Activated CD4-positive, alpha-beta T cell treated with anti-CD3 and anti-CD28 coated beads, Interleukin-2, amount 10 ng/mL, durations not matched to agents 24 days and 14 days (primary cell): Measurements from ENCODE around the gene SLC6A11. TPM values are rescaled to one million over a fixed set of nuclear protein-coding genes. Genes with fewer than 3 reads are reported as not detected.

Source experiments
- DNase-seq: peaks from one replicate; pipeline ENCODE4 v3.0.0; 2022
- H3K27ac Mint-ChIP-seq: one replicate; pipeline ENCODE4 v1.8.0; 2022; ENCODE audit warnings: mild to moderate bottlenecking, mixed read lengths
- H3K27me3 Mint-ChIP-seq: one replicate; pipeline ENCODE4 v1.8.0; 2022; ENCODE audit warnings: mixed read lengths
- H3K36me3 Mint-ChIP-seq: one replicate; pipeline ENCODE4 v1.8.0; 2022; ENCODE audit warnings: low read depth, mild to moderate bottlenecking, mixed read lengths
- H3K4me1 Mint-ChIP-seq: one replicate; pipeline ENCODE4 v1.8.0; 2021; ENCODE audit warnings: mixed read lengths
- H3K4me3 Mint-ChIP-seq: one replicate; pipeline ENCODE4 v1.8.0; 2022; ENCODE audit warnings: mild to moderate bottlenecking, moderate library complexity, mixed read lengths
- H3K9me3 Mint-ChIP-seq: one replicate; pipeline ENCODE4 v1.8.0; 2021; ENCODE audit warnings: mixed read lengths
- intact Hi-C: fragments of 100-400 bp; cut with micrococcal nuclease; formaldehyde crosslinking; loops from one replicate; pipeline ENCODE4 v1.15.1; 2023
- total RNA-seq: library from RNA; stranded (reverse); gene quantifications from 2 replicates; pipeline ENCODE4 v1.2.3, GENCODE V29; 2022

Gene SLC6A11
- total RNA-seq, 1 donor from 2014 or later: not detected

DNA sequence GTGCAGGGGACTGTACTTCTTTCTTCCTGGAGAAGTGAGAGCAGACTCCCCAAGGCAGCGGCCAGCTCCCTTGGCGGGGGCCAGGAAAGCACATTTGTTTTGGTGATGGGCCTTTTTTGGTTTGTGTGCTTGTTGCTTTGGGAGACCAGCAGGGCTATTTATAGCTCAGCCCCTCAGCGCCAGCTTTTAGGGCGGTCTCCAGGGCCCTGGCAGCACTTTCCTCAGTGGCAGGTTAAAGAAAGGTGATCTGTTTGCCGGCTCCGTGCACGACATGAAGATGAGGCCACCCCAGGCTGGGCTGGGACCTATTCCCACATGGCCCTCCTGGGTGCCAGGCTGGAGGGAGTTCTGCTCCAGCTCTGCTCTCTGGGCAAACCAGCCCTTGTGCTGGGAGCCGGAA is 21.8 kb downstream of the SLC6A11 start:
- Mint-ChIP-seq H3K27me3 (peaks cover 5% of the 10 kb centered on the region), H3K36me3 (no peaks in the 10 kb centered on the region), H3K27ac (no peak overlapping the region), H3K4me3 (no peak overlapping the region), H3K9me3 (no peaks in the 10 kb centered on the region), H3K4me1 (no peaks in the 10 kb centered on the region)
- intact Hi-C loops: no loop called here
- DNase-seq: no peak

- no peaks in the 10 kb centered on the region for H3K9me3 Mint-ChIP-seq
- no peaks in the 10 kb centered on the region for H3K4me1 Mint-ChIP-seq
- intact Hi-C loops: no loop called here
- H3K4me3 Mint-ChIP-seq: no peak overlapping the region
- no peak for DNase-seq
- no peaks in the 10 kb centered on the region for H3K36me3 Mint-ChIP-seq
- peaks cover 2% of the 10 kb centered on the region for H3K27me3 Mint-ChIP-seq
- no peak overlapping the region for H3K27ac Mint-ChIP-seq
Measured at GRCh38 chr3:10839167-10839566, 23.1 kb downstream of the SLC6A11 start.

DNA sequence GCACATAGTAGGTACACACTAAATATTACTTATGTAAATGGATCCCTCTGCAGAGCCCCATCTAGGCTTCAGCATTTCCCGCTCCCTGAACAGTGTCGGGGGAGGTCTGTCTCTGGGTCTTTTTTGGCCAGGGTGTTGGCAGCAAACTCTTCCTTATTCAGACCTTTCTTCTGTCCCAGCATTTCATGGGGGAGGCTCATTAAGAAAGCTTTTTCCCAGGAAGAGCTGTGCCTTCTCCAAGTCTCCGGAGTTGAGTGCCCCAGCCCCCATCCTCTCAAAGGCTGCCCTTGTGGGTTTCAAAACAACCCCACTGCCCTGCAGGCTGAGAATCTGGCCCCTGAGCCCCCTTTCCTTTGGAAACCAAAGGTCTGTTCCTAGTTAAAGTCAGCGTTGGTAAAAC is 25.1 kb downstream of the SLC6A11 start:
- Mint-ChIP-seq H3K27ac (no peak overlapping the region), H3K4me1 (no peaks in the 10 kb centered on the region), H3K27me3 (no peaks in the 10 kb centered on the region), H3K36me3 (no peaks in the 10 kb centered on the region), H3K4me3 (no peak overlapping the region), H3K9me3 (no peaks in the 10 kb centered on the region)
- intact Hi-C loops: no loop called here
- DNase-seq: no peak

- intact Hi-C loops: no loop called here
- no peak for DNase-seq
- no peaks in the 10 kb centered on the region for H3K9me3 Mint-ChIP-seq
- H3K36me3 Mint-ChIP-seq: no peaks in the 10 kb centered on the region
- no peaks in the 10 kb centered on the region for H3K27me3 Mint-ChIP-seq
- no peak overlapping the region for H3K4me3 Mint-ChIP-seq
- no peak overlapping the region for H3K27ac Mint-ChIP-seq
- H3K4me1 Mint-ChIP-seq: no peaks in the 10 kb centered on the region
Measured at GRCh38 chr3:10843378-10843777, 27.4 kb downstream of the SLC6A11 start.

DNA sequence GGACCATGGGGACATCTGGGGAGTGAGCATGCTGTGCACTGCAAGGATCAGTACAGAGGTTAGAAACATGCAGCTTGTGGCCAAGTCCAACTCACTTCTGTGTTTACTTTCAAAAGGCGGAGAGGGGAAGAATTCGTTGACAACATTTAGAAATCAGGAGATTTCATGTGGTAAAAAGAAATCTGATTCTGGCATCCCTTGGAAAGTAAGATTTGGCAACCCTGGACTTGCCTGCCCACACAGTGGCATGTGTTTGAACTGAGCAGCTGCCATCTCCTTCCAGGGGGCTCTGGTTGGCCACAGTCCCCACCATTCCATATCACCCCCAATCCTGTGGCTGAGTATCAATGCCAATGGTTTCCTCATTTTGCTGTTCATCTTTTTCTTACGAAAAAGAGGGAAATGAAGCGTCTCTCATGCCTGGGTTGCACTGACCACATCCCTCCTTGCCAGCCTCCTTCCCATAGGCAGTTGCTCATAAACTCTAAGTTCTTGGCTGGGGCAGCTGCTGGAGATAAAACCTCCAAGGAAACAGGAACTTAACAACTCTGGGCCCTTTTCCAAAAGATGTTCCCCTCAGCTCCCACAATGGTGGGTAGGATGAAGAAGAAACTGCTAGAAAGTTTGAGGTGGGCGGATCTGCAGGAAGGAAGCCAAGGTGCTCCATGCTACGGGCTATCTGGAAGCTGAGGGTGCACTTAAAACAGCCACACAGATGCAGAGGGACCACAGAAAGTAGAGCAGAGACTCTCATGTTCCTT is 29.2 kb downstream of the SLC6A11 start:
- Mint-ChIP-seq H3K27me3 (no peaks in the 10 kb centered on the region), H3K4me1 (no peaks in the 10 kb centered on the region), H3K27ac (no peak overlapping the region), H3K36me3 (no peaks in the 10 kb centered on the region), H3K9me3 (no peaks in the 10 kb centered on the region), H3K4me3 (no peak overlapping the region)
- intact Hi-C loops: no loop called here
- no peak for DNase-seq

DNA sequence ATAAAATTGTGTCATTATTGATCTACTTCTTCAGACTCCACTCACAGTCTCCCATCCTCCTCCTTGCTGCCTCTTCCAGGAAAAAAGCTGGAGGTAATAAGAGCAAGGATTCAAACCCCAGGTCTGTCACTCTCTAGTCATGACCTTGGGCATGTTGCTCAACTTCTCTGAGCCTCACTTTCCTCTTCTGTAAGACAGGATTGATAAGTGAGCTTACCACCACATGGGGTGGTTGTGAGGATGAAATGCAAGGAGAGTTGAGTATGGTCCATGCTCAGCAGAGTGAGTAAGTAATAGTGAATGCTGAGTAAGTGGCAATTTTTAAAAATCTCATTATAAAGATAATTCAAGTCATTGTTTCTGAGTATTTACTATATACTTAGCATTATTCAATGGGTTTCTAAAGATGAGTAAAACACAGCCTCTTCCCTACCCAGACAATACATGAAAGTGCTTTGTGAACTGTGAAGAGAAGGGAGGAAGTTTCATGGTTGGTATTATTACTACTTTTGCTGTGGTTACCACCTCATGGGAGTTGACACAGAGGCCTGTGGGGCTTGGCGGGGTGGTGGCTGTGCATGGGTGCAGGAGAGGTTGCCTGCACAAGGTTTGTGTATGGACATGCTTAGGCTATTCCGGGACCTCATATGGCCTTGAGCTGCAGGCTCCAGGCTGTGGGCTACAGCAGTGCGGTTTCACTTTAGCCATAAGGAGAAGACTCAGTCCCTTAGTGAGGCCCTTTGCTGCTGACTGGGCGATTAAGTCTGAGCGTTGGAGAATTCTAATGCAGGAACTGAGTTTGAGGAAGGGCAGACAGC is 30.0 kb downstream of the SLC6A11 start:
- no peak overlapping the region for H3K4me3 Mint-ChIP-seq
- H3K9me3 Mint-ChIP-seq: no peaks in the 10 kb centered on the region
- intact Hi-C loops: no loop called here
- no peaks in the 10 kb centered on the region for H3K27me3 Mint-ChIP-seq
- no peaks in the 10 kb centered on the region for H3K36me3 Mint-ChIP-seq
- no peaks in the 10 kb centered on the region for H3K4me1 Mint-ChIP-seq
- H3K27ac Mint-ChIP-seq: no peak overlapping the region
- DNase-seq: no peak

GRCh38 chr3:10846657-10846975 is 30.6 kb downstream of the SLC6A11 start:
- H3K4me1 Mint-ChIP-seq: no peaks in the 10 kb centered on the region
- H3K4me3 Mint-ChIP-seq: no peak overlapping the region
- H3K27me3 Mint-ChIP-seq: no peaks in the 10 kb centered on the region
- no peak overlapping the region for H3K27ac Mint-ChIP-seq
- H3K36me3 Mint-ChIP-seq: no peaks in the 10 kb centered on the region
- no peak for DNase-seq
- intact Hi-C loops: no loop called here
- H3K9me3 Mint-ChIP-seq: no peaks in the 10 kb centered on the region

- intact Hi-C loops: no loop called here
- no peak for DNase-seq
- Mint-ChIP-seq H3K4me3 (no peak overlapping the region), H3K4me1 (no peaks in the 10 kb centered on the region), H3K27me3 (no peaks in the 10 kb centered on the region), H3K9me3 (no peaks in the 10 kb centered on the region), H3K27ac (no peak overlapping the region), H3K36me3 (no peaks in the 10 kb centered on the region)
Measured at GRCh38 chr3:10848261-10848660, 32.2 kb downstream of the SLC6A11 start.

DNA sequence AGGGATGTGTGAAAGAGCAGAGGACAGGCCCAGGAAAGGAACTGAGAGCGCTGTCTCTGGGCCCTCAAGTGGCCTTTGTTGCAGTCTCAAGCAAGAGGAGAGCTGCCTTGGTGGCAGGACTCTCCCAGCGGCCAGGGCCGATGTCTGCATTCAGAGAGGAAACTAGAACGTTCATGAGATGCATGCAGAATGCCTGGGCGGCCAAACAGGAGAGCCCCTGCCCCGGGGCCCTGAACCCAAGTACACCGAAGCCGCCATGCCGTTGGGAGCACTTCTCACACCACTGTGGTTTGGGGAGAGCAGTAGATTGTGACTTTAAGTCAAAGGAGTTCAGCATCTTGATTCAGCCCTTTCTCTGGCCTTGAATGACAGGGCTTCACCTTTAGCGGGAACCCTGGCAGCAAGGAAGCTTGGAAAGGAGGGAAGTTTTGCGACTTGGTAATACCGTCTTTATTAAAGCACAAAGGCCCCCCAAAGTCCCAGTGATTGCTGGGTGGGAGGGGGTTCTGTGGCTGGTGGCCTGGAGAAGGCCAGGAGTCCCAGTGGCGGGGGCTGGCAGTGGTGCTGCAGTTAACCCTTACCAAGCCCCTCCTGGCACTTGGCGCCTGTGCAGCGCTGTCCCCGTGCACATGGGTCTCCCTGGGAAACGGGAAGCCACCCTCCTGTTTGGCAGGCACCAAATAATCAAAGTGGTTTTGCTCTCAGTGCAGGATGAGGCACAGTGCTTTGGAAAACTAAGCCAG is 36.2 kb downstream of the SLC6A11 start:
- H3K27ac Mint-ChIP-seq: no peak overlapping the region
- intact Hi-C loops: no loop called here
- no peaks in the 10 kb centered on the region for H3K36me3 Mint-ChIP-seq
- no peaks in the 10 kb centered on the region for H3K27me3 Mint-ChIP-seq
- no peaks in the 10 kb centered on the region for H3K4me1 Mint-ChIP-seq
- no peak overlapping the region for H3K4me3 Mint-ChIP-seq
- no peaks in the 10 kb centered on the region for H3K9me3 Mint-ChIP-seq
- DNase-seq: no peak

- intact Hi-C loops: no loop called here
- Mint-ChIP-seq H3K4me3 (no peak overlapping the region), H3K27ac (no peak overlapping the region), H3K9me3 (no peaks in the 10 kb centered on the region), H3K27me3 (no peaks in the 10 kb centered on the region), H3K36me3 (no peaks in the 10 kb centered on the region), H3K4me1 (no peaks in the 10 kb centered on the region)
- DNase-seq: no peak
Measured at GRCh38 chr3:10855083-10855870, 39.2 kb downstream of the SLC6A11 start.

- Mint-ChIP-seq H3K36me3 (no peaks in the 10 kb centered on the region), H3K9me3 (no peaks in the 10 kb centered on the region), H3K27ac (no peak overlapping the region), H3K4me1 (no peaks in the 10 kb centered on the region), H3K27me3 (no peaks in the 10 kb centered on the region), H3K4me3 (no peak overlapping the region)
- intact Hi-C loops: no loop called here
- DNase-seq: no peak
Measured at GRCh38 chr3:10855871-10856662, 40.0 kb downstream of the SLC6A11 start.

GRCh38 chr3:10857235-10857634 is 41.2 kb downstream of the SLC6A11 start:
- no peak for DNase-seq
- Mint-ChIP-seq H3K27ac (no peak overlapping the region), H3K27me3 (no peaks in the 10 kb centered on the region), H3K36me3 (no peaks in the 10 kb centered on the region), H3K9me3 (no peaks in the 10 kb centered on the region), H3K4me1 (no peaks in the 10 kb centered on the region), H3K4me3 (no peak overlapping the region)
- intact Hi-C loops: no loop called here

DNA sequence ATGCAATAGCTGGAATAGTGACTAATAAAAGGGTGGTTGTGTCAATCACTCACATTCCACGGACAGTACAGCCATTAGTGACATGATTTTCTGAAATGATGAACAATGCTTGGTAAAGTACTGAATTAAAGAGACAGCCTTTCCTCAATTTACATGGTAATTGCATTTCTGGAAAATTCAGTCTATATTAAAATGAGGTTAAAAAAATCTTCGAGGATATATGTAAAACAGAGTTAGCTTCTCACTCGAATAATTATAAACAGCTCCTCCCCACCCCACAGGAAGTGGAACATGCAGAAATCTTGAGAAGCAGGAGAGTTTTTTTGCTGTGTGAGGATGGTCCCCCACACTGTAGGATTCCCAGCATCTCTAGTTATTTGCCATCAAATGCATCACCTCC is 42.1 kb downstream of the SLC6A11 start:
- Mint-ChIP-seq H3K4me3 (no peak overlapping the region), H3K36me3 (no peaks in the 10 kb centered on the region), H3K27me3 (no peaks in the 10 kb centered on the region), H3K27ac (no peak overlapping the region), H3K4me1 (no peaks in the 10 kb centered on the region), H3K9me3 (no peaks in the 10 kb centered on the region)
- no peak for DNase-seq
- intact Hi-C loops: no loop called here
